ES-I3 (cell line): ENCODE results near the gene DNAJC30.
"Not testable (repeated sequence)": the region's sequence is repeated elsewhere in the genome, so short reads cannot be mapped to it uniquely, and the experiment has no call there.

Source experiments
- H3K36me3 ChIP-seq: 2 replicates; pipeline ENCODE4 v1.6.1; 2013; ENCODE audit warnings: mild to moderate bottlenecking, low read length, control low read depth, moderate library complexity; ENCODE audit not compliant: insufficient read depth
- H3K4me1 ChIP-seq: 2 replicates; pipeline ENCODE4 v1.6.1; 2013; ENCODE audit warnings: mild to moderate bottlenecking, control low read depth, low read length; ENCODE audit not compliant: insufficient read depth
- H3K9ac ChIP-seq: 2 replicates; pipeline ENCODE4 v1.6.1; 2013; ENCODE audit warnings: low read depth, mild to moderate bottlenecking, low read length, moderate library complexity
- H3K9me3 ChIP-seq: 2 replicates; pipeline ENCODE4 v1.6.1; 2013; ENCODE audit warnings: mild to moderate bottlenecking, low read length, moderate library complexity; ENCODE audit not compliant: control insufficient read depth, insufficient read depth

DNAJC30 gene

DNA sequence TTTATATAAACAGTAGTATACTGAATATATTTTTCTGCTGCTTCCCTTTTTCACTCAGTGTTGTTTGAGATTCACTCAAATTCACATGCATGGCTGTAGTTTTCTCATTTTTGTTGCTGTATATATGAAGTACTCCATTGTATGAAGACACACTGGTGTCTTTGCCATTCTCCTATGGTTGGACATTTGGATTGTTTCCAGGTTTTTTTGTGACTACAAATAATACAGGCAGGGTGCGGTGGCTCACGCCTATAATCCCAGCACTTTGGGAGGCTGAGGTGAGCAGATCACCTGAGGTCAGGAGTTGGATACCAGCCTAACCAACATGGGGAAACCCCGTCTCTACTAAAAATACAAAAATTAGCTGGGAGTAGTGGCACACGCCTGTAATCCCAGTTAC, 22.7 kb downstream of the DNAJC30 start:
- not testable (repeated sequence) for H3K9ac ChIP-seq, H3K4me1 ChIP-seq, H3K9me3 ChIP-seq

DNA sequence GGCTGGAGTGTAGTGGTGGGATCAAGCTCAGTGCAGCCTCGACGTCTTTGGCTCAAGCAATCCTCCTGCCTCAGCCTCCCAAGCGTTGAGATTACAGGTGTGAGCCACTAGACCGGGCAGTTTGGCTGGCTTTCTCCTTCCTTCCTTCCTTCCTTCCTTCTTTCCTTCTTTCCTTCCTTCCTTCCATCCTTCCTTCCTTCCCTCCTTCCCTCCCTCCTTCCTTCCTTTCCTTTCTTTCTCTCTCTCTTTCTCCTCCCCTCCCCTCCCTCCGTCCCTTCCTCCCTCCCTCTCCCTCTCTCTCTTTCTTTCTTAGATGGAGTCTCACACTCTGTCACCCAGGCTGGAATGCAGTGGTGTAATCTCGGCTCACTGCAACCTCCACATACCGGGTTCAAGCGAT, 23.3 kb downstream of the DNAJC30 start:
- Histone ChIP-seq H3K9ac (no peak overlapping the region), H3K4me1 (no peaks in the 10 kb centered on the region), H3K9me3 (no peaks in the 10 kb centered on the region), H3K36me3 (no peaks in the 10 kb centered on the region)

More for the DNA sequence above, 22.7 kb downstream of the DNAJC30 start:
- H3K36me3 ChIP-seq, result not testable (repeated sequence)

DNA sequence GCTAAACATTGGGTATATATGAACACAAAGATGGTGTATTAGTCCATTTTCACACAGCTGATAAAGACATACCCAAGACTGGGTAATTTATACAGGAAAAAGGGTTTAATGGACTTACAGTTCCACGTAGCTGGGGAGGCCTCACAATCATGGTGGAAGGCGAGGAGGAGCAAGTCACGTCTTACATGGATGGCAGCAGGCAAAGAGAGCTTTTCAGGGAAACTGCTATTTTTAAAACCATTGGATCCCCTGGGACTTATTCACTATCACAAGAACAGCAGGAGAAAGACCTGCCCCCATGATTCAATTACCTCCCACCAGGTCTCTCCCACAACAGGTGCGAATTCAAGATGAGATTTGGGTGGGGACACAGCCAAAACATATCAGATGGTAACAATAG, 27.9 kb downstream of the DNAJC30 start:
- H3K9ac ChIP-seq, H3K36me3 ChIP-seq, H3K9me3 ChIP-seq, H3K4me1 ChIP-seq: not testable (repeated sequence)

DNA sequence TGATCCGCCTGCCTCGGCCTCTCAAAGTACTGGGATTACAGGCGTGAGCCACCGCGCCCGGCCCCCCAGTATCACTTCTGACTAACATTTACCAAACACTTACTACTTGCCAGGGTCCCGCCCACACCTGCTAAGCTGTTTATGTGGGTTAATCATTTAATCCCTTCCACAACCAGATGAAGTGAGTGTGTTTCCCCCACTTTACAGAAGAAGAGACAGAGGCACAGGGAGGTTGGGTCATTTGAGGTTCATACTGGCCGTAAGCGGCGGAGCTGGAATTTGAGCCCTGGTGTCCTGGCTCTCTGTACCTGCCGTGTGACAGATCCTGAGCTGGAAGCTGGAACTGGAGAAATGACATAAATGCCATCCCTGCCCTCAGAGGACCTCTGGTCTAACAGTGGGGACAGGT, 30.7 kb downstream of the DNAJC30 start:
- no peaks in the 10 kb centered on the region; the same call in 1 of the 2 replicates for H3K4me1 ChIP-seq
- no peak overlapping the region for H3K9ac ChIP-seq
- no peaks in the 10 kb centered on the region; the same call in 1 of the 2 replicates for H3K36me3 ChIP-seq
- H3K9me3 ChIP-seq, result no peaks in the 10 kb centered on the region

DNA sequence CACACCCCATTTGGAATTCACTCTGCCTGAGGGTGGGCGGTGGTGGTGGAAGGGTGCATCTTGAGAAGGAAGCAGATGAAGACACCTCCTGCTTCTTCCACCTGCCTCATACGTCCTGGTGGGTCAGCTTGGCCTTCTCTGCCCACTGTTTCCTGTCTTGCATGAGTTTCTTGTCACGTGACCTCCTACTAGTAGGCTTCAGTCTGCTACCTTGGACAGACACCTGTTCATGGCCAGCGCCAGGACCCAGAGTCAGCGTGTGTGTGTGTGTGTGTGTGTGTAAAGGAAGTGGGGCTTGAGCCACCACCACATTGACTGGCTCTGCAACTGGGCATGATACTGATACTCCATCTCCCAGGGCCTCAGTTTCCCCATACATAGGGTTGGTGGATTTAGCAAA, 32.7 kb downstream of the DNAJC30 start:
- no peaks in the 10 kb centered on the region; the same call in 1 of the 2 replicates for H3K36me3 ChIP-seq
- H3K9ac ChIP-seq, result no peak overlapping the region
- peaks cover 8% of the 10 kb centered on the region; the same call in 1 of the 2 replicates for H3K4me1 ChIP-seq
- no peaks in the 10 kb centered on the region for H3K9me3 ChIP-seq

DNA sequence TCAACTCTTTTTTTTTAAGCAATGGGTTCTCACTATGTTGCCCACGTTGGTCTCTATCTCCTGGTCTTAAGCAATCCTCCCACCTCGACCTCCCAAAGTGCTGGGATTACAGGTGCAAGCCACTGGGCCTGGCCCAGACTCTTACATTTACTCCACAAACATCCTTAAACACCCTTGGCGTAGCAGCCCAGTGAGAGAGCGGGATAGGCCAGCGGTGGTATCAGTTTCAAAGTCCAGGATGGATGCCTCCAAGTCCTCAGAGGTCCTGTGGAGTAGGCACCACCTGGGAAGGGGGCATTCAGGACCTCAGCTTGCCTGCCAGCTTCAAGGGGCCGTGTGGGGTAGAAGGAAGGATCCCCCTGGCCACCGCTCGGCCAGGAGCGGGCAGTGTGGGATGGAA, 33.7 kb downstream of the DNAJC30 start:
- no peak overlapping the region for H3K9ac ChIP-seq
- H3K4me1 ChIP-seq, result peaks cover 8% of the 10 kb centered on the region; the same call in 1 of the 2 replicates
- H3K36me3 ChIP-seq, result no peaks in the 10 kb centered on the region; the same call in 1 of the 2 replicates
- no peaks in the 10 kb centered on the region for H3K9me3 ChIP-seq

DNA sequence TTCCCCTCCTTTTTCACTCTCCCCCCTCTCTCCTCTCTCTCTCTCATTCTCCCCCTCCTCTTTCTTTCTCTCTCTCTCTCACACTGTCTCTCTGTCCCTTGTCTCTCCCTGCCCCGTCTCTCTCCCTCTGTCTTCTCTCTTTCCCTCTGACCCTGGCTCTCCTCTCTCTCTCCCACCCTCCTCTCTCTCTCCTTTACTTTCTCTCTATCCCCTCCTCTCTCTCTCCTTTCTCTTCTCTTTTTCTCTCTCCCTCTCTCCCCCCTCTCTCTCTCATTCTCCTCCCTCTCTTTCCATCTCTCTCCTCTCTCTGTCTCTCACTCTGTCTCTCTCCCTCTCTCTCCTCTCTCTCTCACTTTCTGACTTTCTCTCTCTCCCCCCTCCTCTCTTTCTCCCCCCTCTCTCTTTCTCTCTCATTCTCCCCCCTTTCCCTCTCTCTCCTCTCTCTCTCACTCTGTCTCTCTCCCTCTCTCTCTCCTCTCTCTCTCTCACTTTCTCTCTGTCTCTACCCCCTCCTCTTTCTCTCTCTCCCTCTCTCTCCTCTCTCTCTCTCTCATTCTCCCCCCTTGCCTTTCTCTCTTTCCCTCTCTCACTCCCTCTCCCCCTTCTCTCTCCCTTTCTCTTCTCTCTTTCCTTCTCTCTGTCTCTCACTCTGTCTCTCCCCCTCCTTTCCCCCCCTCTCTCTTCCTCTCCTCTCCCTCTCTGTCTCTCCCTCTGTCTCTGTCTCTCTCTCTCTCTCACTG, 34.5 kb downstream of the DNAJC30 start:
- no peaks in the 10 kb centered on the region; the same call in 1 of the 2 replicates for H3K36me3 ChIP-seq
- peak overlapping the region; percentile 60; the same call in 1 of the 2 replicates for H3K9ac ChIP-seq
- no peaks in the 10 kb centered on the region for H3K9me3 ChIP-seq
- peaks cover 8% of the 10 kb centered on the region; the same call in 1 of the 2 replicates for H3K4me1 ChIP-seq

DNA sequence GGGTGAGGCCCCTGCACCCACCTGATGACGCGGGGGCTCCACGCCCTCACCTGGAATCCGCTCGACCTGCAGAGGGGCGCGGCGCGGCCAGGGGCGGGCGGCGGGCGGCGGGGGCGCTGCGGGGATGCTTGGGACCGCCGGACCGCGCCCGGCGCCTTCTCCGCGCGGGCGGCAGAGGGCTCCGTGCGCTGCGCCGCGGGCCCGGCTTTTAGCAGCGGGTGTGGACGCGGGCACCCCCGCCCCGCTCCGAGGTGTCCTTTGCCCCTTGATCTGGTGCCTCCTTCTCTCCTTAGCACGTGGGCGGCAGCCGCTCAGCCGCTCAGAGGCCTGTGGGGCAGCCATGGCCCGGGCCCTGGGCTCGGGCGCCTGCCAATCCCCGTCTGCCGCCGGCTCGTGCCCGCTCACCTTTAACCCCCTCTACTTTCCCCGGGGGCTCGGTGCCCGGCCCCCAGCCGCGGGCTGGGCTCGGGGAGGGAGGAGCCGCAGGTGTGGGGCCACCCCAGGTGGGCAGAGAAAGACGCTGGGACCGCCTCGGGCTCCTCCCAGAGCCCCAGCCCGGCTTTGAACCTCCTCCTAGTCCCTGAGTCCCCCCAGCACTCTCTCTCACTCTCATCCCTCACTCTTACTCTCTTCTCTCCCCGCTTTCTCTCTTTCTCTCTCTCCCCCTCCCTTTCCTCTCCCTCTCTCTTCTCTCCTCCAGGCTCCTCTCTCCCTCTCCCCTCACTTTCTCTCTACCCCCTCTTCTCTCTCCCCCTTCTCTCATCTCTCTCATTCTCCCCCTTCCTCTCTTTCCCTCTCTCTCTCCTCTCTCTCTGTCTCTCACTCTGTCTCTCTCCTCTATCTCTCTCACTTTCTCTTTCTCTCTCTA, 35.3 kb downstream of the DNAJC30 start:
- H3K9ac ChIP-seq, result peak overlapping the region; percentile 60
- H3K4me1 ChIP-seq, result peaks cover 8% of the 10 kb centered on the region; the same call in 1 of the 2 replicates

DNA sequence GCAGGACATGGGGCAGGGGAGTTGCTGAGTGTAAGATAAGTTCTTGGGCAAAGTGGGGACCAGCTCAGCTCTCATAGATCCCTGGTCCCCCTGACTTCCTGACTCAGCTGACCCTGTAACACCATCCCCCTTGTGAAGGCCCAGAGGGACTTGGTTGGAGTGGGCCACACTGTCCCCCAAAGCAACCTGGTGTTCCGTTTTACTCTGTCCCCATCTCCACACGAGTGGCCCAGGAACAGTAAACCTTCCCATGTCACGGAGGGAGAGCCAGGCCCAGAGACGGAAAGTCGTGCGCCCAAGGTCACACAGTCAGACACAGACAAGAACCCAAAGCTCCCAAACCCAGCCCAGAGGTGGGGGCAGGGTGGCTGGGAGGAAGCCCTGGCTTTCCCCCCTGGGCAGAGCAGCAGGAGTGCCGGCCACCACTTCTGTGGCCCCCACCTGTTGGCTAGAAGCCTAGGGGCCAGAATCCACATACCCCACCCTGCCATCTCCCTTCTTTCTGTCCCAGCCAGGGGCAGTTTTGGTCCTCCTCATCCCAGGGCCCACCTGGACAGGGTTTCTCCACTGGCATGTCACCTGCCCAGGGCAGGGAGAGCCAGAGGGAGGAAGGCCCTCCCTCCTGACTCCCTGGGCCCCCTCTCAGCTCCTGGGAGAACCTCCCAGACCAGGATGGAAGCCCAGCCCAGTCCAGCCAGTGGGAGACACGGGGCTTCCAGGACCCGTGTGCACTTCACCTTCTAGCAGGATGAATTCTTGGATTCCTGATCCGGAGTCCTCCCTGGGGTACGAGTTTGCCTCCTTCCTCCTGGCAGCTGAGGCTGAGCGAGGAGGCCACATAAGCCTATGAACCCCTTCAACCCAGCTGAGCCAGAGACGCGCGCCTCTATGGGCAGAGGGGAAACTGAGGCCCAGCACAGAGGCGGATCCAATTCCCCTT, 36.2 kb downstream of the DNAJC30 start:
- no peaks in the 10 kb centered on the region for H3K9me3 ChIP-seq
- H3K9ac ChIP-seq, result peak overlapping the region; percentile 60; the same call in 1 of the 2 replicates
- H3K36me3 ChIP-seq, result no peaks in the 10 kb centered on the region
- H3K4me1 ChIP-seq, result peaks cover 8% of the 10 kb centered on the region; the same call in 1 of the 2 replicates

More for the DNA sequence above, 35.3 kb downstream of the DNAJC30 start:
- Histone ChIP-seq H3K9me3 (no peaks in the 10 kb centered on the region), H3K36me3 (no peaks in the 10 kb centered on the region; the same call in 1 of the 2 replicates)

DNA sequence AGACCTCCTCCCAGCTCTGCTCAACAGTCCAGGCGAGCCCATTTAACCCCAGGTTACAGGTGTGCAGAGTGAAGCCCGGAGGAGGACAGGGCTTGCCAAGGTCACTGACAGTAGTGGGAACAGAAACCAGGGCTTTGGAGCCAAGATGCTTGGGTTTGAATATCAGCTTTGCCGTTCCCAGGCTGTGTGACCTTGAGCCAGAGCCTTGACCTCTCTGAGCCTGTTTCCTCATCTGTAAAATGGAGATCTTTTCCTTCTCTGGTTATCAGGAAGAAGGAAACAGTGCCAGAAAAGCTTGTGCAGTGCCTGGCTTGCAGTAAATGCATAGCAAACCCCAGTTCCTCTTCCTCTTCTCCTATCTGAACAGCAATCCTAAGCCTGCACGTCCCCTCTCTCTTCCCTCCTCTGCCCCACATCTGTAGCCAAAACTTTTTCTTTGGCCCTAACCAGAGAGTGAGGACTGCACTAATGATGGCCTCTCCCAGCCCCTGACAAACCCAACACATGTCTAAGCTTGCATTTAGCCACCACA, 37.5 kb downstream of the DNAJC30 start:
- Histone ChIP-seq H3K36me3 (no peaks in the 10 kb centered on the region), H3K9me3 (no peaks in the 10 kb centered on the region), H3K9ac (no peak overlapping the region), H3K4me1 (peaks cover 8% of the 10 kb centered on the region; the same call in 1 of the 2 replicates)

DNA sequence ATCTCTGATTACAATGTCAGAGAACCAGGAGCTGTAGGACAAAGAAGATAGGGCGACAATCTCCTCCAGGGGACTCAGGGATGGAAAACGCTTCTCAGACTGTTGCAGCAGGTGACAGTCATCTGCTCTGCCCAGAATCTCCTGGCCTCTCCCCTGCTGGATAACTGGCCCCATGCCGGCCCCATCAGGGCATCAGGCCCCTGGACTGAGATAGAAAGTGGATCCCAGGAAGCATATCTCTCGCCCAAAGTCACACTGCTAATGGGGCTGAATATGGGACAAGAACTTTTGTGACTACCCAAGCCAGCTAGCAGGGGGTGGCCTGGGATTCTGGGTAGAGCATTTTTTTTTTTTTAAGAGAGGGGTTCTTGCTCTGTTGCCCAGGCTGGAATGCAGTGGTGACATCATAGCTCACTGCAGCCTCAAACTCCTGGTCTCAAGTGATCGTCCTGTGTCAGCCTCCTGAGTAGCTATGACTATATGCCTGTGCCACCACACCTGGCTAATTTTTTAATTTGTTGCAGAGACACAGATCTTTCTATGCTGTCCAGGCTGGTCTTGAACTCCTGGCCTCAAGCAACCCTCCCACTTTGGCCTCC, 38.5 kb downstream of the DNAJC30 start:
- Histone ChIP-seq H3K4me1 (peaks cover 8% of the 10 kb centered on the region; the same call in 1 of the 2 replicates), H3K36me3 (no peaks in the 10 kb centered on the region), H3K9me3 (no peaks in the 10 kb centered on the region), H3K9ac (no peak overlapping the region)

DNA sequence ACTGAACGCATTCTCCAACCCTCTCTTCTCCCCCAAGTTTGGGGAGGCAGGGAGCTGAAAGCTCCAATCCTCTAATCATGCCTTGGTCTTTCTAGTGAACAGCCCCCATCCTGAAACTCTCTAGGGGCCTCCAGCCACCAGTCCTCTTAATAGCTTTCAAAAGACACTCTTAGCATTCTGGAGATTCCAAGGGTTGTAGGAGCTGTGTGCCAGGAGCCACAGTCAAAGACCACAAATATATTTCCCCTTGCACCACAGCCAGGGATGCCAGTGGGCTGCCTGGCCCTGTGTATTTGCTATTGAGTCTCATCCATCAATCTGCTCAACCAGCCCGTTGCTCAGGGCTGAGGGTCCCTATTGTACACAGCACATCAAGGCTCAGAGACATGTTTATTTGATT, 40.4 kb downstream of the DNAJC30 start:
- no peaks in the 10 kb centered on the region for H3K9me3 ChIP-seq
- H3K4me1 ChIP-seq, result peaks cover 8% of the 10 kb centered on the region; the same call in 1 of the 2 replicates
- H3K9ac ChIP-seq, result no peak overlapping the region
- no peaks in the 10 kb centered on the region for H3K36me3 ChIP-seq

DNA sequence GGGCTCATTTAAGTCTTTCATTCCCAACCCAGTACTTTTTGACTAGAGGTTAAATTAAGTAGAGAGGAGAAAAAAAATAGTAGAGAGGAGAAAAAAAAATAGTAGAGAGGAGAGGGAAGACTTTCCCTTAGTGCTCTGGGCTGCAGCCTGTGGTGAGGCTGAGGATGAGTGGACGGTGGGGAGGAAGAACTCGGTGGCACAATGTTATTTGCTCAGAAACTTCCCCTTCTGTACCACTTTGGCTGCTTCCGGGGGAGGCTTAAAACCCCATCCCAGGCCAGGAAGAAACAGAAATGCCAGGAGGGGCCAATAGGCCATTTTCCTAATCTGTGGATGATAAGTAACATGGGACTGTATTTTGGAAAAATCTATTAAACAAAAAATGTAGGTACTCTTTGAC, 44.3 kb downstream of the DNAJC30 start:
- no peak overlapping the region for H3K9ac ChIP-seq
- no peaks in the 10 kb centered on the region for H3K9me3 ChIP-seq
- H3K4me1 ChIP-seq, result peaks cover 9% of the 10 kb centered on the region; the same call in 1 of the 2 replicates
- no peaks in the 10 kb centered on the region for H3K36me3 ChIP-seq
